Lung (tissue), 12 donors: ENCODE data around the gene GHR. TPM values are rescaled to one million over a fixed set of nuclear protein-coding genes. Genes with fewer than 3 reads are reported as not detected.

Experiments
- ATAC-seq: fragments of 200-7000 bp; cut with Tn5 transposase; one replicate; pipeline ENCODE4 v1.9.1; 2020; ENCODE audit warnings: moderate number of reproducible peaks; ENCODE audit not compliant: insufficient read depth, low FRiP score
- DNase-seq, 3 donors: peaks; one replicate each; pipeline ENCODE4 v3.0.0-alpha.2; 2013 to 2017
- H3K27ac ChIP-seq, 2 donors: one replicate each; pipeline ENCODE4 v1.5.1; 2013; ENCODE audit warnings: mild to moderate bottlenecking in 2 of 2, moderate library complexity in 2 of 2, control low read depth in 1 of 2, inconsistent platforms in 1 of 2, low read depth in 1 of 2, low read length in 1 of 2
- H3K27me3 ChIP-seq, 3 donors: one replicate each; pipeline ENCODE4 v1.5.1; 2013; ENCODE audit warnings: low read length in 2 of 3; ENCODE audit not compliant: control insufficient read depth in 3 of 3, insufficient read depth in 3 of 3
- H3K36me3 ChIP-seq, 4 donors: one replicate each; pipeline ENCODE4 v1.5.1; 2013; ENCODE audit warnings: low read length in 4 of 4, mild to moderate bottlenecking in 1 of 4, moderate library complexity in 1 of 4; ENCODE audit not compliant: control insufficient read depth in 4 of 4, insufficient read depth in 4 of 4
- H3K4me1 ChIP-seq, 5 donors: one replicate each; pipeline ENCODE4 v1.5.1; 2013; ENCODE audit warnings: low read length in 5 of 5, mild to moderate bottlenecking in 2 of 5, moderate library complexity in 1 of 5; ENCODE audit not compliant: control insufficient read depth in 5 of 5, insufficient read depth in 5 of 5
- H3K4me3 ChIP-seq: one replicate; pipeline ENCODE4 v1.5.1; 2013; ENCODE audit warnings: mild to moderate bottlenecking, control low read depth, moderate library complexity
- H3K9ac ChIP-seq, 2 donors: one replicate each; pipeline ENCODE4 v1.5.1; 2013; ENCODE audit warnings: low read length in 2 of 2, control low read depth in 1 of 2; ENCODE audit not compliant: insufficient read depth in 1 of 2
- H3K9me3 ChIP-seq, 4 donors: one replicate each; pipeline ENCODE4 v1.5.1; 2013; ENCODE audit warnings: low read length in 3 of 4, mild to moderate bottlenecking in 1 of 4, moderate library complexity in 1 of 4; ENCODE audit not compliant: control insufficient read depth in 4 of 4, insufficient read depth in 3 of 4
- CTCF ChIP-seq: IDR thresholded peaks from 2 replicates; pipeline ENCODE4 v1.5.1; 2012; ENCODE audit warnings: mild to moderate bottlenecking; ENCODE audit errors: control extremely low read depth, extremely low read depth
- WGBS, 2 donors: extraction: QIAGEN DNeasy Blood & Tissue Kit; methylation state at CpG; one replicate each; pipeline ENCODE4 v1.1.7; 2013; 5-methylcytosine and 5-hydroxymethylcytosine counted together
- polyA plus RNA-seq, 2 donors: library from polyadenylated mRNA; stranded (reverse); fragments of 200-250 nt; gene quantifications; one replicate each; pipeline ENCODE4 v1.2.1, GENCODE V29; 2013
- total RNA-seq, 2 donors: library from RNA; depleted of rRNA in 1 of 2; stranded (reverse); fragments of >200 nt in 1 of 2; gene quantifications; one replicate each; pipeline ENCODE4 v1.2.1, GENCODE V29; 2014 to 2021
- donor health status: control.
- donor health status: control.
- donor health status: Bipolar disorder and iron deficiency.
- donor health status: healthy.
- donor health status: DM: yes; HTN: yes; CAD: no.

Gene GHR
- total and polyA plus RNA-seq, 4 donors: 0.98 to 23.8 (median 3.2) TPM

GRCh38 chr5:42403236-42403635 lies 20.0 kb upstream of the GHR start:
- WGBS, 2 donors: 84 to 93% methylated on average over 2 of the region's 2 CpGs
- no peak overlapping the region for H3K9ac ChIP-seq
- ATAC-seq: no peak
- H3K36me3 ChIP-seq: no peaks in the 10 kb centered on the region
- no peaks in the 10 kb centered on the region for H3K27me3 ChIP-seq
- no peaks in the 10 kb centered on the region for H3K4me1 ChIP-seq
- no peak for DNase-seq
- H3K27ac ChIP-seq: no peak overlapping the region
- H3K4me3 ChIP-seq: no peak overlapping the region
- no peaks in the 10 kb centered on the region for H3K9me3 ChIP-seq
- no peak for TF ChIP-seq CTCF

GRCh38 chr5:42404366-42404765 lies 18.9 kb upstream of the GHR start:
- Histone ChIP-seq H3K9me3 (no peaks in the 10 kb centered on the region), H3K27me3 (no peaks in the 10 kb centered on the region), H3K4me3 (no peak overlapping the region), H3K4me1 (no peaks in the 10 kb centered on the region), H3K9ac (no peak overlapping the region), H3K36me3 (no peaks in the 10 kb centered on the region), H3K27ac (no peak overlapping the region)
- no peak for TF ChIP-seq CTCF
- DNase-seq (no peak), ATAC-seq (no peak)
- 54 to 61% methylated on average over 2 of the region's 2 CpGs for WGBS, 2 donors

- DNase-seq (no peak), ATAC-seq (no peak)
- TF ChIP-seq CTCF: no peak
- H3K9ac ChIP-seq: no peak overlapping the region
- H3K4me1 ChIP-seq: peaks cover 0 to 14% (median 4%) of the 10 kb centered on the region in 5 donors
- no peaks in the 10 kb centered on the region for H3K9me3 ChIP-seq
- WGBS, 2 donors: 87 to 95% methylated on average over 1 of the region's 1 CpG
- H3K4me3 ChIP-seq: no peak overlapping the region
- no peaks in the 10 kb centered on the region for H3K36me3 ChIP-seq
- no peaks in the 10 kb centered on the region for H3K27me3 ChIP-seq
- no peak overlapping the region for H3K27ac ChIP-seq
These were observed 3.9 kb upstream of the GHR start for GRCh38 chr5:42419294-42419693.

GRCh38 chr5:42422656-42423280 lies 471 bp upstream of the GHR start:
- WGBS, 2 donors: 24 to 37% methylated on average over 7 of the region's 7 CpGs
- DNase-seq: peak in 2 of 3 donors; percentile 60 to 62
- H3K27me3 ChIP-seq: peaks cover 0 to 7% (median 0%) of the 10 kb centered on the region in 3 donors

More at GRCh38 chr5:42422656-42423280, 471 bp upstream of the GHR start:
- Histone ChIP-seq H3K9me3 (no peaks in the 10 kb centered on the region), H3K36me3 (no peaks in the 10 kb centered on the region), H3K4me3 (no peak overlapping the region), H3K27ac (peak overlapping the region; percentile 60 to 64), H3K9ac (peak overlapping the region in 1 of 2 donors; percentile 76), H3K4me1 (peaks cover 5 to 39% (median 11%) of the 10 kb centered on the region in 5 donors)
- ATAC-seq: no peak
- TF ChIP-seq CTCF: no peak
